Adipocyte (in vitro differentiated cells): ENCODE results near the gene UROD.
"Not testable (repeated sequence)": the region's sequence is repeated elsewhere in the genome, so short reads cannot be mapped to it uniquely, and the experiment has no call there.

ENCODE experiments used
- DNase-seq: peaks from one replicate; pipeline ENCODE4 v3.0.0-alpha.2; 2015; ENCODE audit warnings: low read depth
- H3K27me3 ChIP-seq: replicated peaks from 2 replicates; pipeline ENCODE4 v1.7.0; 2013; ENCODE audit warnings: mild to moderate bottlenecking, low read length, moderate library complexity; ENCODE audit not compliant: control insufficient read depth, insufficient read depth
- H3K36me3 ChIP-seq: 2 replicates; pipeline ENCODE4 v1.7.0; 2013; ENCODE audit warnings: low read length, mild to moderate bottlenecking, moderate library complexity; ENCODE audit not compliant: control insufficient read depth, insufficient read depth, severe bottlenecking
- H3K4me1 ChIP-seq: 2 replicates; pipeline ENCODE4 v1.7.0; 2013; ENCODE audit warnings: mild to moderate bottlenecking, low read length, moderate library complexity; ENCODE audit not compliant: control insufficient read depth, insufficient read depth
- H3K4me3 ChIP-seq: 2 replicates; pipeline ENCODE4 v1.7.0; 2013; ENCODE audit warnings: mild to moderate bottlenecking, low read length, moderate library complexity
- H3K9ac ChIP-seq: 2 replicates; pipeline ENCODE4 v1.7.0; 2013; ENCODE audit warnings: mild to moderate bottlenecking, low read length, moderate library complexity
- H3K9me3 ChIP-seq: 2 replicates; pipeline ENCODE4 v1.7.0; 2013; ENCODE audit warnings: mild to moderate bottlenecking, low read length, moderate library complexity; ENCODE audit not compliant: control insufficient read depth

UROD gene

DNA sequence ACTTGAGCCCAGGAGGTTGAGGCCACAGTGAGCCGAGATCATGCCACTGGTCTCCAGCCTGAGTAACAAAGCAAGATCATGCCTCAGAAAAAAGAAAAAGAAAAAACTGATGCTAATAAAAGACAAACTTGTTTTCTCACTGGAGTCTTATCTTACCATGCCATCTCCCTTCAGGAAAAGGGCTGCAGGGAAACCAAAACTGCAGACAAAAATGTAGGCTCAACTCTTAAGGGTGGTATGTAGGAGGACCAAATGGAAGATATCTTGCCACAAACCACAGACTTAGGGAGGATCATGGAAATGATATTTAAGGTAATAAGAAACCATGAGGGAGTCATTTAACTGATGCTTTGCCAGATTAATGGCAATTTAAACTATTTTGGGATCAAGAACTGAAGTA, 32.9 kb downstream of the UROD start:
- Histone ChIP-seq H3K27me3 (no peaks in the 10 kb centered on the region), H3K4me1 (peaks cover 2% of the 10 kb centered on the region), H3K9ac (no peak overlapping the region), H3K9me3 (no peaks in the 10 kb centered on the region), H3K36me3 (no peaks in the 10 kb centered on the region), H3K4me3 (no peak overlapping the region)
- no peak for DNase-seq

DNA sequence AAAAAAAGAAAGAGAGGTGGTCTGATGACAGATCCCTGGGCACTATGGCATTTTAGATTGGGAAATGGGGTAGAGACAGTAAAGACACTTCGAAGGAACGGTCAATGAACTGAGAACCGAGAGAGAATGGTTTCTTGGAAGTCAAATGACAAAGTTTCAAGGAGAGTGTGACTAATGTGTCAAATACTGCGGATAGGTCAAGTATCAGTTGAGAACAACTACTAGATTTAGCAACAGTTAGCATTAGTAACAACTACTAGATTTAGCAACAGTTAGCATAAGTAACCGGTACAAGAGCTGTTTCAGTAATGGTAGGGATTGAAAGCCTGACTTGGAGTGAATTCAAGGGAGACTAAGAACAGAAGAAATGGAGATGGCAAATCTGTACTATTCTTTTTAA, 35.0 kb downstream of the UROD start:
- Histone ChIP-seq H3K9ac (no peak overlapping the region), H3K4me3 (no peak overlapping the region), H3K27me3 (no peaks in the 10 kb centered on the region), H3K36me3 (no peaks in the 10 kb centered on the region), H3K4me1 (peaks cover 2% of the 10 kb centered on the region), H3K9me3 (no peaks in the 10 kb centered on the region)
- no peak for DNase-seq

DNA sequence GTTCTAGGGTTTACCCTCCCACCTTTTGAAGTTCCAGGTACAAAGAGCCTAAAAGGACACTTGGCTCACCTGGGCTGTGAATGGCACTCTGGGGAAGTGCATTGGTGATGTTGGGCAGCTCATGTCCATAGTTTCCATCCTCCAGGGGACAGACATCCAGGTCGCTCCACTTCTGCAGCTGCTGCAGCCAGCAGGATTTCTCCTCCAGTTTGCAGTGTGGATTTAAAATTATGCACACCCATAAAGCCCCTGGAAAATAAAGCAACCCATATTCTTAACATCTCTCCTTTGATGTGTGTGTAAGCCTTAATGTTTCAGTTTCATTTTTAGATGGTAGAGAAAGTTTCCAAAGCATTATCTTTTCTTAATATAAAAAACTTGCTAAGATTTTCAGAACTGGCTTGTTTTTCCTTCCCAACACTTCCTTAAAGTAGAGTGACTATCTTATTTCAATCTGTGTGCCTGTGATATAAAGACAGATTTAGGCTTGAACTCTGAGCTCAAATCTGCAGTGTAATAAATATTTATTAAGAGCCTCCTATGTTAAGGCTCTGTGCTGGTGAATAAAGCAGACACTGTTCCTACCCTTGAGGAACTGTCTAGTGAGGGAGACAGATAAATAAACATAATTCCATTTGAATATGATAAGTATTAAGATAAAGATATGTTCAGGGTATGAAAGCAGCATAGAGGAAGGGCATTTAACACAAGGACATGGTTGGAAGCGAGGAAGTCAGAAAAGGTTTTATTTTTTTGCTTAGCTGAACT, 39.1 kb downstream of the UROD start:
- Histone ChIP-seq H3K36me3 (no peaks in the 10 kb centered on the region), H3K4me1 (peaks cover 2% of the 10 kb centered on the region), H3K9me3 (no peaks in the 10 kb centered on the region), H3K4me3 (no peak overlapping the region), H3K27me3 (no peaks in the 10 kb centered on the region), H3K9ac (no peak overlapping the region)
- no peak for DNase-seq

DNA sequence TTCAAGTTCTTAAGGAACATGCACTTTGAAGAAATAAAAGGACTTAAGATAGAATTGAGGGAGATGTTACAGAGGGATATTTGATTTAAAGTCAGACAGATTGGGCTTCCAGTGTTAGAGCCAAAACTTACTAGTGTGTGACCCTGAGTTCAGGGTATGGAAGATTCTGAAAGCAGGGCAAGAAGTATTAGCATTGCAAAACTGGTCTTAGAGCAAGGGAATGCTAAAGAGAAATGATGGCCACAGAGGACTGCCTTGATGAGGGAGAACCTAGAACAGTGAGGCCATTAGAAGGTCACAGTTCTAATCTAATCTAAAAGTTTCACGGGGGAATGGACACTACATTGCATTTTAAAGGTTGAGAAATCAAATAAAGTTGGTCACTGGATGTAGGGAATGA, 45.5 kb downstream of the UROD start:
- Histone ChIP-seq H3K4me3 (no peak overlapping the region), H3K36me3 (no peaks in the 10 kb centered on the region), H3K27me3 (no peaks in the 10 kb centered on the region), H3K9me3 (no peaks in the 10 kb centered on the region), H3K9ac (no peak overlapping the region), H3K4me1 (no peaks in the 10 kb centered on the region)
- DNase-seq, result no peak

DNA sequence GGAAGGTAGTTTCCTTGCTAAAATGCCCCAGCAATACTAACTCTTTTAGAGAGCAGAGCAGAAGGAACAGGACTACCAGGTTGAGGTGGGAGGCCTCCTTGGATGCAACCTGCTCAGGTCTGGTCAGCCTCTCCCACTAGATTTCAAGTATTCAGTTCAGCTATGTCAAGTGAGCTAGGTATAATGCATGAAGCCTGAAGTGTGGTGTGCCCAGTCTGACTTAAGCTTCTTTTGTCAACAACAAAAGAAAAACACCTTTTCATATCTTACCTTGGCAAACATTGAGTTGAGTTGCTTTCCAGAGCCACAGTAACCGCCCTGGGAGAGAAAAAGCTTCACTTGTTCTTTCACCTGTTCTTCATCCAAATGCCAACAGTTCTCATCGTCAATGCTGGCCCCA, 47.8 kb downstream of the UROD start:
- H3K4me3 ChIP-seq, result no peak overlapping the region
- H3K9me3 ChIP-seq, result no peaks in the 10 kb centered on the region
- H3K36me3 ChIP-seq, result no peaks in the 10 kb centered on the region
- H3K9ac ChIP-seq, result no peak overlapping the region
- DNase-seq, result no peak
- H3K4me1 ChIP-seq, result no peaks in the 10 kb centered on the region
- no peaks in the 10 kb centered on the region for H3K27me3 ChIP-seq

DNA sequence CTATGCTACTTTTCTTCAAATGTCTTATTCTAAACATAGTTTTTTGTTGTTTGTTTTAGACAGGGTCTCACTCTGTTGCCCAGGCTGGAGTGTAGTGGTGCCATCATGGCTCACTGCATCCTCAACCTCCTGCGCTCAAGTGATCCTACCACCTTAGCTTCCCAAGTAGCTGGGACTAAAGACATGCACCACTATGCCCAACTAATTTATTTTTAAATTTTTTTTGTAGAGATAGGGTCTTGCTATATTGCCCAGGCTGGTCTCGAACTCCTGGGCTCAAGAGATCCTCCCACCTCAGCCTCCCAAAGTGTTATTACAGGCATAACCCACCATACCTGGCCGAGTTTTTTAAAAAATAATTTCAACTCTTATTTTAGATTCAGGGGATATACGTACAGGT, 50.4 kb downstream of the UROD start:
- not testable (repeated sequence) for DNase-seq, H3K9me3 ChIP-seq

DNA sequence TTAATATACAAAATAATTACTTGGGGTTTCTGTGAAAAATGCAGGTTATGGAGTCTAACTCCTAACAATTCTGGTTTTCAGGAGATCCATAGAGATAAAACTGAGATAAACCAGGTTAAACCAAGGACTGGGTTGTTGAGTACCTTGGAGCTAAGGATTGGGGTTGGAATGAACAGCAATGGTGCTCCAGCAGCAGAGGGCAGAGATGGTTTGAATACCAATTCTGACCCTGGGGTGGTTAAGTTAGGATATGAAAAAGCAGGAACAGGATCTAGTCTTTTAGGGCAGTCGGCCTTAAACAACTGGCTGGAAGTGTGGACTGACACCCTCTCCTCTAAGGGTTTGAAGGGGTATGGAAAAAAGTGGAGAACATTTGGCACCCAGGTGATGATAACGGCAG, 53.0 kb downstream of the UROD start:
- H3K4me3 ChIP-seq, result no peak overlapping the region
- no peaks in the 10 kb centered on the region for H3K4me1 ChIP-seq
- H3K27me3 ChIP-seq, result no peaks in the 10 kb centered on the region
- no peak for DNase-seq
- no peaks in the 10 kb centered on the region for H3K36me3 ChIP-seq
- no peaks in the 10 kb centered on the region for H3K9me3 ChIP-seq
- H3K9ac ChIP-seq, result no peak overlapping the region

More for the DNA sequence above, 50.4 kb downstream of the UROD start:
- H3K36me3 ChIP-seq, H3K27me3 ChIP-seq, H3K4me3 ChIP-seq, H3K9ac ChIP-seq, H3K4me1 ChIP-seq: not testable (repeated sequence)
